HG03520 (cell line): Measurements from ENCODE around the gene MRPL40.
A peak's percentile ranks its signal among the peaks of the same experiment; 100 is the strongest.

Experiments
- ATAC-seq: cut with Tn5 transposase; IDR thresholded peaks from one replicate; pipeline ENCODE4 v1.9.1; 2021; ENCODE audit warnings: mild to moderate bottlenecking, moderate library complexity; ENCODE audit not compliant: unreplicated experiment

MRPL40 gene

GRCh38 chr22:19406281-19406811 lies 26.0 kb upstream of the MRPL40 start:
- ATAC-seq: no peak

DNA sequence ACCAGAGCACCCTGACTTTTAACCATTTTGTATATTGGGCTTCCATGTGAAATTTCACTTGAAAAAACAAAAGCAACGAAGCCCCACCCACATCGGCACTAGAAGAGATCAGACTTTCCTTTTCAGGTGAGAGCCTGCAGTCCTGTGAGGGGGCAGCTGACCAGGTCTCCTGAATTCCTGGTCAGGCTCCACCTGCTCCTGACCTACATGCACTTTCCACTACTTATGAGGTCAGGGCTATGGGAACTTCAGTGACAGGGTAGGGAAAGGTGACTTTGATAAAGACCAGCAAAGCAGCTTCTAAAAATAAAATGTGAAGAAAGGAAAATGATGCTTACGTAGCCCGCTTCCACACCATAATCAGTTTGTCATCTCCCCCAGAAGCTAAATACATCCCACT lies 25.5 kb upstream of the MRPL40 start:
- no peak for ATAC-seq

GRCh38 chr22:19407649-19408606 lies 24.4 kb upstream of the MRPL40 start:
- ATAC-seq: no peak

GRCh38 chr22:19410941-19411689 lies 21.2 kb upstream of the MRPL40 start:
- ATAC-seq: no peak

GRCh38 chr22:19411690-19412045 lies 20.7 kb upstream of the MRPL40 start:
- no peak for ATAC-seq

GRCh38 chr22:19412478-19412877 lies 19.9 kb upstream of the MRPL40 start:
- no peak for ATAC-seq

DNA sequence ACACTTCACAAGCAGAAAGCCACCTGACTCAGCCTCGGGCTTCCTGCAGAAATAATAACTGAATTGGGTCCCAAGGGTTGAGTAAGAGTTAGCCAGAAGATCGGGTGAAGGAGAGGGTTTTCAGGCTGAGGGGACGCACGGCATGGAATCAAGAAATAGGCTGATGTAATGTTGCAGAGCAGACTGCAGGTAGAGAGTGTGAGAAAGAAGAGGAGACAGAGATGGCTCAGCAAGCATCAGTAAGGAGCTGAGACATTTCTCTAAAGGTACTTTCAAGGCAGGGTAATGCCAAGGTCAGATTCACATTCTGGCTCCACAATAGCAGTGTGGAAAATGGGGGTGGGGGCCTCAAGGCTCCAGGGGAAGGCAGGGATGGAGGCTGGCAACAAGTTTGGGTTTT lies 19.4 kb upstream of the MRPL40 start:
- no peak for ATAC-seq

DNA sequence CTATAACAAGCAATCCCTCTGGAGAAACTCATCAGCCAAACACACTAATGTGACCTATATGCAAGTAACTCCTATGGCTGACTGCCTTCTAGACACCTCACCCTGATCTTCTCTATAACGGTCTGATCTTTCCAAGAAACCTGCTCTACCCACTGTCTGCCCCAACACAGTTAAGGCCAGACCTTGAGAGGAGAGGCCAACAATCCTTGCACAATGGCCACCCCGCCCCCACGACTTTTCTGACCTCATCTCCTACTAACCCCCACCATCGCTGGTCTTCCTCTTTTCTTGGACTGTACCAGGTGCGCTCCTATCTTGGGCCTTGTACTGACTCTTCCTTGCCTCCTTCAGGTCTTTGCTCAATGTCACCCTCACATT lies 13.3 kb upstream of the MRPL40 start:
- ATAC-seq: no peak

DNA sequence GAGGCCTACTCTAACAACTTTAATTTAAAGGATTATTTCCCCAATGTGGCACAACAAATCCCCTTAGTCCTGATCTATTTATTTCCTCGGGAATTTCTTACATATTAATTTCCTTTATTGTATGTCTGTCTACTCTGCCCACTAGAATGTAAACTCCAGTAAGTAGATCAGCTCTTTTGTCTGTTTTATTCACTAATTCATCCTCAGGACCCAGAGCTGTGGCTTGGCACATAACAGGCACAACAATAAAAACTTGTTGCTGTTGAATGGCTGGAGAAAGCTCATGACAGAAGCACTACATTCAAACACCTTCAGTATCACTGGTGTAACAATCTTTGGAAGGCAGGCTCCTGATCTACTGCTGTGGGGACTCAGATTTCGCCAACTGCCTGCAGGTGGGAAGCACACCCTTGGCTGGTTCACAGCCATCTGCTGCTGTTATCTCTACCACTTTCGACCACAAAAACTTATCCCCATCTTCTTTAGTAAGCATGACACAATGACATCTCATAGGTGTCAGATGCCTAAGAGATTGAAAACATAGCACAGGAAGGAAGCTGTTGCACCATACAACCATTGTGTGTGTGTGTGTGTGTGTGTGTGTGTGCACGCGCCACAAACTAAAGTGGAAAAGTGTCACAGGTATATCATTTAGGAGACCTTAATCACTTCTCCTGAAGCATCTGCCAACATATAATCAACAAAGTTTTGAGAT lies 12.7 kb upstream of the MRPL40 start:
- no peak for ATAC-seq

- ATAC-seq: no peak
These were observed 12.0 kb upstream of the MRPL40 start for GRCh38 chr22:19420321-19420720.

GRCh38 chr22:19422440-19423301 lies 9.7 kb upstream of the MRPL40 start:
- ATAC-seq: no peak

GRCh38 chr22:19424186-19424500 lies 8.2 kb upstream of the MRPL40 start:
- no peak for ATAC-seq

- ATAC-seq: no peak
These were observed 2.1 kb upstream of the MRPL40 start for GRCh38 chr22:19429950-19430889.

DNA sequence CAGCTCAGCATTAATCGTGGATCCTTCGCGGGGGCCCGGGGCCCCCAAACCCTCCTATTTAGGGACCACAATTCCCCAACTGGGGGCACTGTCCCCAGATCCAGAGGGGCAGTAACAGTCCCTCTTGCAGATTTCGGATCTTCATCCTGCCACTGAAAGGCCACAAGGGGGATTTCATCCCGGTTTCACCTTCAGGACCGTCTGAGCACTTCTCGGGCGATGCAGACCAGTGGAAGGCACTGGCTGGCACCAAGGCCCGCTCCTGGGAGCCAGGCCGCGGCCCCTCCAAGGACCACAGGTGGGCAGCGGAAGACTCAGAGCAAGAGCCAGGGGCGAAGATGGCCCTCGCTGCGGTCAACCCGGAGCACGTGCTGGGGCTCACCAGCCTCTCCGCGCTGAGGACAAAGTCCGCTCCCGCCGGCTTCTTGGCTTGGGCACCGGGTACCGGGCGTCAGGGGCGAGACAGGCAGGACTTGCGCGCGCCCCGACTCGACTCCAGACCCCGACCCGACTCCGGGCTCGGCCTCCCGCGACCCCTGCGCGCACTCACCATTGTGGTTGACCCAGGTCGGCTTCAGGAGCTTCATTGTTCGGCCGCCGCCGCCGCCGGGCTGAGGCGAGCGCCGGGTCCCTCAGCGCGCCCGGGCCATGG lies 1.3 kb upstream of the MRPL40 start:
- ATAC-seq: no peak

GRCh38 chr22:19431649-19432132 lies 654 bp upstream of the MRPL40 start, which contains the start of gene HIRA:
Gene HIRA, minus strand, starts transcription at chr22:19431733. Its CDS starts 257 bp downstream, at chr22:19431476.
- peak; percentile 33 for ATAC-seq

DNA sequence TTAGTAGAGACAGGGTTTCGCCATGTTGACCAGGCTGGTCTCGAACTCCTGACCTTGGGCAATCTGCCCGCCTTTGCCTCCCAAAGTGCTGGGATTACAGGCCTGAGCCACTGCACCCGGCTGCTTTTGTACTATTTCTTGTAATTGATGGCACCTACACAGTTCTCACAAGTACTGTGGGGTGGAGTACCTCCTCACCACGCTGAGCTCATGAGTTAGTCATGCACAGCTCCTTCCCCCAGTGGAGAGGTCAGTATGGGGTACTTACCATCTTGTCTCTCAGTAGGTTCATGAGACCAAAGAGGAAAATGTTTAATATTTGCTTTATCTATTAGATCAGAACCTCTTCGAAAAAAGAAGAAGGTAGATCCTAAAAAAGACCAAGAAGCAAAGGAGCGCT lies 2.1 kb downstream of the MRPL40 start:
- no peak for ATAC-seq

DNA sequence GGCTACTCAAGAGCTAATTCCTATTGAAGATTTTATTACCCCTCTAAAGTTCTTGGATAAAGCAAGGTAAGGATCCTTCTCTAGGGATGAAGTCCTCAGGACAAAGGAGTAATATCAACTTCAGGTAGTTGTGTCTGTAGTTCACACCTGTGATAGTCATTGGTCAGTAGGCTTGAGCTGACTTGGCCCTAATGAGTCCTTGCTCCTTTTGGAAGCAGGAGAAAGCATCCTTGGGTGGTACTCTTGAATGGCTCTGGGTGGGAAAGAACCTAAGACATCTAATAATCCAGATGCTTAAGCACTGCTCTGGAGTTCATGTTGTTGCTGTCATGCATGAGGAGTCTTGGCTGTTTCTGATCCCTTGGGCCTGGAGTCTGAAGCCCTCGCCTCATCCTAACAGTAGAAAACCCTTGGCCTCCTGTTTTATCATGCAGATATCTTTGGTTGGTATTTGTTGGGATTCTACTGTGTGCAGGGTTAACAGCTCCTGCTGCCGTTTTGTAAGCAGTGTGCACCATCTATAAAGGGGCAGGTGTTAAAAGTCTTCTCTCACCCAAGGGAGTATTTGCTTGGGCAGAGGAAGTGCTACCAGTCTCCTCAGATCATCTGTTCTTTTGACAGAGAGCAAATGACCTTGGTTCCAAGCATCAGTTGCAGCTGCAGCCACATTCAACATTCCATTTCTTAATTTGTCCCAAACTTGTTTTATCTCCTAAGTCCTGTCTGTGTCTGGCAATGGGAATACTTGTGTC lies 2.7 kb downstream of the MRPL40 start:
- ATAC-seq: no peak
